Tibial nerve (tissue), 4 donors: Measurements from ENCODE around the gene WFDC10B. TPM values are rescaled to one million over a fixed set of nuclear protein-coding genes. Genes with fewer than 3 reads are reported as not detected.

ENCODE experiments used
- DNase-seq, 2 donors: peaks; one replicate each; pipeline ENCODE4 v3.0.0-alpha.2; 2019; ENCODE audit warnings: low spot score in 2 of 2
- H3K27ac ChIP-seq, 4 donors: fragments of 200-600 bp; sonication (generic) in 3 of 4; one replicate each; pipeline ENCODE4 v1.5.1; 2017 to 2019; ENCODE audit warnings: mild to moderate bottlenecking in 1 of 4
- H3K27me3 ChIP-seq, 2 donors: fragments of 200-600 bp; sonication (generic) in 1 of 2; one replicate each; pipeline versions ENCODE4 v1.5.1 to v1.6.0; 2017 to 2019
- H3K36me3 ChIP-seq, 3 donors: fragments of 200-600 bp; sonication (generic); one replicate each; pipeline ENCODE4 v1.5.1; 2018 to 2019
- H3K4me1 ChIP-seq, 4 donors: fragments of 200-600 bp; sonication (generic) in 3 of 4; one replicate each; pipeline ENCODE4 v1.5.1; 2017 to 2019
- H3K4me3 ChIP-seq, 4 donors: fragments of 200-600 bp; sonication (generic) in 3 of 4; one replicate each; pipeline ENCODE4 v1.5.1; 2017 to 2019; ENCODE audit warnings: mild to moderate bottlenecking in 1 of 4, moderate library complexity in 1 of 4
- H3K9me3 ChIP-seq, 4 donors: fragments of 200-600 bp; sonication (generic) in 3 of 4; one replicate each; pipeline ENCODE4 v1.5.1; 2017 to 2019
- EP300 ChIP-seq, 2 donors: sonication (generic); formaldehyde crosslinking; IDR thresholded peaks; one replicate each; pipeline ENCODE4 v1.6.1; 2017; ENCODE audit warnings: antibody characterized with exemption in 2 of 2, mild to moderate bottlenecking in 1 of 2
- POLR2A ChIP-seq, 2 donors: fragments of 450-650 bp; IDR thresholded peaks; one replicate each; pipeline ENCODE4 v1.6.1; 2017; ENCODE audit warnings: antibody characterized with exemption in 2 of 2, mild to moderate bottlenecking in 2 of 2, moderate library complexity in 2 of 2
- WGBS, 2 donors: methylation state at CpG; one replicate each; pipeline ENCODE4 v1.1.5; 2018; 5-methylcytosine and 5-hydroxymethylcytosine counted together
- total RNA-seq, 4 donors: library from RNA; depleted of rRNA; stranded (reverse); fragments of >200 nt; gene quantifications; one replicate each; pipeline ENCODE4 v1.1.0, GENCODE V29; 2016
- TF ChIP-seq, protein P1 (sequence below), 5 experiments: fragments of 200-600 bp in 3 of 5; fragments of 450-650 bp in 2 of 5; sonication (generic) in 3 of 5; IDR thresholded peaks; one replicate each; pipeline ENCODE4 v1.5.1; 2016 to 2019; ENCODE audit warnings: antibody characterized with exemption in 5 of 5, mild to moderate bottlenecking in 3 of 5, moderate library complexity in 2 of 5

WFDC10B gene
- under 1 TPM in 1 of 4 donors, not detected in 3; 0.84 TPM for total RNA-seq

- Histone ChIP-seq H3K36me3 (no peaks in the 10 kb centered on the region), H3K4me3 (no peak within 1 kb of the TSS), H3K27me3 (no peaks in the 10 kb centered on the region), H3K9me3 (no peaks in the 10 kb centered on the region), H3K4me1 (no peaks in the 10 kb centered on the region), H3K27ac (no peak within 1 kb of the TSS)
- WGBS, 2 donors, result 58 to 71% methylated on average over 1 of the region's 1 CpG
- no peak for TF ChIP-seq POLR2A (IDR thresholded peaks at IDR 0.05)
- TF ChIP-seq EP300 (IDR thresholded peaks at IDR 0.05), result no peak
- TF ChIP-seq, protein P1, sequence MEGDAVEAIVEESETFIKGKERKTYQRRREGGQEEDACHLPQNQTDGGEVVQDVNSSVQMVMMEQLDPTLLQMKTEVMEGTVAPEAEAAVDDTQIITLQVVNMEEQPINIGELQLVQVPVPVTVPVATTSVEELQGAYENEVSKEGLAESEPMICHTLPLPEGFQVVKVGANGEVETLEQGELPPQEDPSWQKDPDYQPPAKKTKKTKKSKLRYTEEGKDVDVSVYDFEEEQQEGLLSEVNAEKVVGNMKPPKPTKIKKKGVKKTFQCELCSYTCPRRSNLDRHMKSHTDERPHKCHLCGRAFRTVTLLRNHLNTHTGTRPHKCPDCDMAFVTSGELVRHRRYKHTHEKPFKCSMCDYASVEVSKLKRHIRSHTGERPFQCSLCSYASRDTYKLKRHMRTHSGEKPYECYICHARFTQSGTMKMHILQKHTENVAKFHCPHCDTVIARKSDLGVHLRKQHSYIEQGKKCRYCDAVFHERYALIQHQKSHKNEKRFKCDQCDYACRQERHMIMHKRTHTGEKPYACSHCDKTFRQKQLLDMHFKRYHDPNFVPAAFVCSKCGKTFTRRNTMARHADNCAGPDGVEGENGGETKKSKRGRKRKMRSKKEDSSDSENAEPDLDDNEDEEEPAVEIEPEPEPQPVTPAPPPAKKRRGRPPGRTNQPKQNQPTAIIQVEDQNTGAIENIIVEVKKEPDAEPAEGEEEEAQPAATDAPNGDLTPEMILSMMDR (IDR thresholded peaks at IDR 0.05), result no peak
- no peak for DNase-seq
Measured at GRCh38 chr20:45704969-45705637, at the start of gene WFDC10B. Gene WFDC10B, minus strand, starts transcription at chr20:45705019. Its CDS starts 19,027 bp downstream, at chr20:45685992.

GRCh38 chr20:45752746-45753145 lies 47.9 kb upstream of the WFDC10B start:
- H3K36me3 ChIP-seq, result no peaks in the 10 kb centered on the region
- TF ChIP-seq EP300 (IDR thresholded peaks at IDR 0.05), result no peak
- TF ChIP-seq, protein P1 (IDR thresholded peaks at IDR 0.05), result no peak
- TF ChIP-seq POLR2A (IDR thresholded peaks at IDR 0.05), result no peak
- H3K4me3 ChIP-seq, result no peak overlapping the region
- no peak overlapping the region for H3K27ac ChIP-seq
- H3K27me3 ChIP-seq, result no peaks in the 10 kb centered on the region
- H3K9me3 ChIP-seq, result peaks cover 0 to 4% (median 0%) of the 10 kb centered on the region in 4 donors
- no peak for DNase-seq
- H3K4me1 ChIP-seq, result no peaks in the 10 kb centered on the region
- WGBS, 2 donors, result 81 to 83% methylated on average over 3 of the region's 3 CpGs

DNA sequence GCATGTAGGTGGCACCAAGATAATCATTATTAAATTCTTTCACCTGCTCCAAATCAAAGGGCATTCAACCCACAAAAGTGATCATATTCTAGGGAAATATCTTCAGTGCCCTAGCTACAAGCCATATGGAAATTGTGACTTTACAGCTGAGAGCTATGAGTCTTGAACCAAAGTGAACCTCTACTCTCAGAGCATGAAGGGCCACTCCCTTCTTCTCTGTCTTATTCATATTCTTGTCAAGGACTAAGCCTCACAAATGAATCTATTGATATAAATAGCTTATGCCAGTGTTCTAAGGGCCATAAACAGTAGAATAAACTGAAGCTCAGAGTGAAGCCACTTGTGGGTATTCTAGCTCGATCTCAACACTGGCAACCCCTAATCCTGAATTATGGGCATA lies 46.9 kb upstream of the WFDC10B start:
- Histone ChIP-seq H3K36me3 (no peaks in the 10 kb centered on the region), H3K4me3 (no peak overlapping the region), H3K27ac (no peak overlapping the region), H3K4me1 (no peaks in the 10 kb centered on the region), H3K27me3 (no peaks in the 10 kb centered on the region), H3K9me3 (peaks cover 0 to 4% (median 0%) of the 10 kb centered on the region in 4 donors)
- no peak for TF ChIP-seq EP300 (IDR thresholded peaks at IDR 0.05)
- TF ChIP-seq, protein P1 (IDR thresholded peaks at IDR 0.05), result no peak
- no peak for TF ChIP-seq POLR2A (IDR thresholded peaks at IDR 0.05)
- no peak for DNase-seq
- WGBS, 2 donors, result 86 to 91% methylated on average over 1 of the region's 1 CpG

GRCh38 chr20:45745015-45745414 lies 40.2 kb upstream of the WFDC10B start:
- TF ChIP-seq POLR2A (IDR thresholded peaks at IDR 0.05), result no peak
- no peak for TF ChIP-seq EP300 (IDR thresholded peaks at IDR 0.05)
- TF ChIP-seq, protein P1 (IDR thresholded peaks at IDR 0.05), result no peak
- H3K4me1 ChIP-seq, result no peaks in the 10 kb centered on the region
- H3K36me3 ChIP-seq, result no peaks in the 10 kb centered on the region
- H3K27ac ChIP-seq, result no peak overlapping the region
- no peaks in the 10 kb centered on the region for H3K27me3 ChIP-seq
- no peaks in the 10 kb centered on the region for H3K9me3 ChIP-seq
- H3K4me3 ChIP-seq, result no peak overlapping the region
- no peak for DNase-seq

- Histone ChIP-seq H3K27ac (no peak overlapping the region), H3K4me1 (no peaks in the 10 kb centered on the region), H3K36me3 (no peaks in the 10 kb centered on the region), H3K4me3 (no peak overlapping the region), H3K9me3 (no peaks in the 10 kb centered on the region), H3K27me3 (no peaks in the 10 kb centered on the region)
- no peak for DNase-seq
- WGBS, 2 donors, result 84 to 85% methylated on average over 4 of the region's 4 CpGs
- no peak for TF ChIP-seq POLR2A (IDR thresholded peaks at IDR 0.05)
- TF ChIP-seq, protein P1 (IDR thresholded peaks at IDR 0.05), result no peak
- no peak for TF ChIP-seq EP300 (IDR thresholded peaks at IDR 0.05)
Measured at GRCh38 chr20:45742596-45742995, 37.8 kb upstream of the WFDC10B start.
